GM11168 (cell line): ENCODE measurements around the gene ILF2.
"Not testable (repeated sequence)": the region's sequence is repeated elsewhere in the genome, so short reads cannot be mapped to it uniquely, and the experiment has no call there.

ENCODE experiments used
- in situ Hi-C: fragments of 300-500 bp; cut with MboI; formaldehyde crosslinking; loops from one replicate; pipeline ENCODE4 v1.12.0; 2022; ENCODE audit warnings: low sequenced_read_pairs; ENCODE audit not compliant: unreplicated experiment

Gene ILF2

GRCh38 chr1:153652805-153653500, 17.8 kb downstream of the ILF2 start:
- in situ Hi-C loops, result no loop called here

DNA sequence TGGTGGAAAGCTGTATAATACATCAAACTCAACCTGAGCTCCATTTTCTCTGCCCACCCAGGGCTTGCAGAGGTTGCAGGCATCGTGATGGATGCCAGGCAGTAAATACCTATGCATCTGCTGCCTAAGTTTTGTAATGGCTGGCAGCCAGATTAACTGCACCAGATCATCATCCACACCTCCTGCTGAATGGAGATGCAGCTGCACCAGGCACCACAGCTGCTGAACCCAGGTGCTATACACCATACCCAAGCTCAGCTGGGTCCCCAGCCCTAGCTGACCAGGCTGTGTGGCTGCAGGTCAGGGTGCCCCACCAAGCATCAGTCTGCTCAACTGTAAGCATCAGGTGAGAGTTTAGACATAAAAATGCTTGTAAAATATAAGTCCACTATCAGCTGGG, 19.0 kb downstream of the ILF2 start:
- in situ Hi-C loops, result no loop called here

- in situ Hi-C loops, result no loop called here
Observed at GRCh38 chr1:153649863-153650235, 20.9 kb downstream of the ILF2 start.

- in situ Hi-C loops, result no loop called here
Observed at GRCh38 chr1:153649137-153649862, 21.5 kb downstream of the ILF2 start.

- in situ Hi-C loops, result no loop called here
Observed at GRCh38 chr1:153648000-153648643, 22.7 kb downstream of the ILF2 start.

DNA sequence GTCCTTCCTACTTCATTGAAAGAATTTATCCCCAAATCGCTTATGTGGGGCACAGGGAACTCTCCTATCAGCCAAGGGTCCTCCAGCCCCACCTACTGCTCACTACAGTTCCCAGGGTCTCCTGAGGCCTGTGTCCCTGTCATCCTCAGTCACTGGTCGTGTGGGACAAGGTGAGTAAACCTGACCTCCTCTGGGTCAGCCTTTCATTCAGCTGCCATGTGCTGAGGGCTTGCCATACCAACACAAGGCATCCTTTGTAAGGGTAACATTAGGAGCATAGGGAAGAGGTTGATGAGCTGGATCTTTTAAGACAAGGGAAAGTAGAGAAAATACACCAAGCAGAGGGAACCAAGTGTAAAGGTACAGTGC, 23.5 kb downstream of the ILF2 start:
- in situ Hi-C loops, result no loop called here

DNA sequence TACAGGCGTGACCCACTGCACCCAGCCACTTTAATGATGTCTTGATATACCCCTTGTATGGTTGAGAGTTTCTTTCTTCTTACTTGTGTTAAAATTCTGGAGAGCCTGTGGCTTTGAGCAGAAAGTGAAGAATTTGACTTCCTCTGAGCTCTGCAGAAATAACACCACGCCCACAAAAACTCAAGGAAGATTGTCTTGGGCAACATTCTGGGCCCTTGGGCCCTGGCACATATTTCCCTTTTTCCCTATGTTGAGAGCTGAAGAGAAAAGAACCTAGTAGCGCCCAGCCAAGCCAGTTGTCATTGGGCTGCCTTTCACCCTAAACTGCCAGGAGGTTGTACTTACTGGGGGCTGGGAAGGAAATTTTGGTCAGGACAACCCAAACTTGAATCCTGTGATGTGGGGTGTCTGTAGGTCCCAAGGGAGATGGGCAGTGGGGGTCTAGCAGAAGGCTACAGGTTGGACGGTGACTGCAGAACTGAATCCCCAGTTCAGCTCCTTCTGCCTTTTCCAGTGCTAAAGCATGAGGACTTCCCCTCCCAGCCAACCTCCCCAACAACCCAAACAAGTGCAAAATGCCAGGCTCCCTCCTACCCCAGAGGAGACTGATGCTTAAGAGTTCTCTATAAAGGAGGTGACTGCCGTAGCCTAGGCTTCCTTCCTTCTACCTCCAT, 24.0 kb downstream of the ILF2 start:
- in situ Hi-C loops, result no loop called here

DNA sequence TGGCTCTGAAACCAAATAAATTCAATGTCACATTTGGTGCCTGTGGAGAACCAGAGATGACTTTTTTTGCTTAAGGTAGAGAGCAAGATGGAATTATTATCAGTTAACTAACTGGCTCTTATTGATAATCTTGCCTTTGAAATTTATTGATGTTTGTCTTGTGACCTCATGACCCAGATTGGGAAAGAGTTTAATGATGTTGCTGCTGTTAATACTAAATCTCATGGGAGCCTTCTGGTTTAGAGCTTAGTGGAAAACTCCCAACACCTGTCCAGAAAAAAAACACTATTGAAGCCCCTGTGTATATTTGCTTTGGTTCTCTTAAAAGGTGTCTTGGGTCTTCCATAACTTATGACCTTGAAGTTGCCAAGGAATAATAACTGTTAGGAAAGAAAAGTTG, 27.0 kb downstream of the ILF2 start:
- in situ Hi-C loops, result no loop called here

GRCh38 chr1:153643100-153643499, 27.7 kb downstream of the ILF2 start:
- in situ Hi-C loops, result no loop called here

GRCh38 chr1:153642161-153642560, 28.6 kb downstream of the ILF2 start:
- in situ Hi-C loops, result no loop called here

GRCh38 chr1:153640861-153641260, 29.9 kb downstream of the ILF2 start:
- in situ Hi-C loops, result no loop called here

DNA sequence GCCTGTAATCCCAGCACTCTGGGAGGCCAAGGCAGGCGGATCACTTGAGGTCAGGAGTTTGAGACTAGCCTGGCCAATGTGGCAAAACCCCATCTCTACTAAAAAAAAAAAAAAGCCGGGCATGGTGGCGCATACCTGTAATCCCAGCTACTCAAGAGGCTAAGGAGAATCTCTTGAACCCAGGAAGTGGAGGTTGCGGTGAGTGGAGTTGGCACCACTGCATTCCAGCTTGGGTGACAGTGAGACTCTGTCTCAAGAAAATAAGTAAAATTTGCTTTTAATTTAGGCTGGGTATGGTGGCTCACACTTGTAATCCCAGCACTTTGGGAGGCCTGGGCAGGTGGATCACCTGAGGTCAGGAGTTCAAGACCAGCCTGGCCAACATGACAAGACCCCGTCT, 30.6 kb downstream of the ILF2 start:
- in situ Hi-C loops, result not testable (repeated sequence)

DNA sequence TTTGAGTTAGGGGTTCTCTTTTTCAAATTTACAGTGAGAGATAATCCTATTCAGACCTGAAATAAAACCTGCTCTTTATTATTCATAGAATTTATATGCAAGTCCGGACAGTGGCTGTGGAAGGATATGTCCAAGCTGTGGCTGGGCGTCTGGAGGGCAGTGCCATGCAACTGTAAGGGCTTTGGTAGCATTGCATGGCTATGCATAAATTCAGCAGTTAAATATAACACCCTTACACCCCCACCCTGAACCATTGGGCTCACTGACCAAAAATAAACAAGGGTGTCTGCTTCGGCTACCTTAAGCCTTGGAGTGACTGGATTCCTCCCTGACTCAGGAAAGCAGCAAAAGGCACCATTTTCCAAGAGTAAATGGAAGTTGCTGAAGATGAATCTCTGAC, 31.5 kb downstream of the ILF2 start:
- in situ Hi-C loops, result no loop called here

- in situ Hi-C loops, result no loop called here
Observed at GRCh38 chr1:153638261-153638660, 32.5 kb downstream of the ILF2 start.

DNA sequence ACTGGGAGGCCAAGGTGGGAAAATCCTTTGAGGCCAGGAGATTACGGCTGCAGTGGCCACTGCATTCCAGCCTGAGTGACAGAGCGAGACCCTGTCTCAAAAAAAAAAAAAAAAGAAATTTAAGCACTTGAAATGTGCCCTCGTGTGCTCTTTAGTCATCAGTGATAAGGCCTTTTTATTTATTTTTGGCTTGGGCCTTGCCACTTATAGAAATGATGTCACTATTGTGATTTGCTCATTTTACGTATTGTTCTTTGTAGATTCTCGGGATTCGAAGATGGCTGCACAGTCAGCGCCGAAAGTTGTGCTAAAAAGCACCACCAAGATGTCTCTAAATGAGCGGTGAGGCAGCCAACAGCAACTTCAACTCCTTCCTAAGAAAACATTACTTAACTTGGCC, 34.5 kb downstream of the ILF2 start:
- in situ Hi-C loops, result no loop called here

- in situ Hi-C loops, result no loop called here
Observed at GRCh38 chr1:153635872-153636271, 34.9 kb downstream of the ILF2 start.

GRCh38 chr1:153633754-153634665, 36.8 kb downstream of the ILF2 start, which contains the start of gene CHTOP:
TSS of gene CHTOP (plus strand) at chr1:153634066. CDS start at chr1:153636589, 2,523 bp downstream.
- in situ Hi-C loops, result no loop called here

DNA sequence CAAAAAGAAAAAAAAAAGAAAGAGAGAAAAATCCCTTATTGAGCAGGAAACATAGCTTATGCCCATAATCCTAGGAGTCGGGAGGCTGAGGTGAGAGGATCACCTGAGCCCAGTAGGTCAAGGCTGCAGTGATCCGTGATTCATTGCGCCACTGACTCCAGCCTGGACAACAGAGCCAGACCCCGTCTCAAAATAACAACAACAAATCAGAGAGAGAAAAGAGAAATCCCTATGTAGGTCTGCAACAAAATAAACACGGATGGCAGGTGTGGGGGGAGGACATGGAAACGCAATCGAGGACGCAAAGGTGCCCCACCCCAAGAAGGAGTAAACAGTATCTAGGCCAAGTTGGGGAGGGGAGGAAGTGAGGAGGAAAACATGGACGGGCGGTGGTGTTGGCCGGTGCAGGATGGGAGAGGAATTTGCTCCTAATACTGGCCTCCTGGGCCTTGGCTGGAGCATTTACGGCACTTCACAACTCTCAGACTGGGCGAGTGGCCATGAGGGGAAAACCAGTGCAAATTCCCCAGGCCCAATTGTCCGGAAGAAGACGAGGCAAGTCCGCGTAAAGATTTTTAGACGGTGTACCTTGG, 37.5 kb downstream of the ILF2 start:
- in situ Hi-C loops, result no loop called here
